ENCODE results near the gene TIMMDC1.
"Not testable (repeated sequence)": the region's sequence is repeated elsewhere in the genome, so short reads cannot be mapped to it uniquely, and the experiment has no call there.

TIMMDC1 gene

DNA sequence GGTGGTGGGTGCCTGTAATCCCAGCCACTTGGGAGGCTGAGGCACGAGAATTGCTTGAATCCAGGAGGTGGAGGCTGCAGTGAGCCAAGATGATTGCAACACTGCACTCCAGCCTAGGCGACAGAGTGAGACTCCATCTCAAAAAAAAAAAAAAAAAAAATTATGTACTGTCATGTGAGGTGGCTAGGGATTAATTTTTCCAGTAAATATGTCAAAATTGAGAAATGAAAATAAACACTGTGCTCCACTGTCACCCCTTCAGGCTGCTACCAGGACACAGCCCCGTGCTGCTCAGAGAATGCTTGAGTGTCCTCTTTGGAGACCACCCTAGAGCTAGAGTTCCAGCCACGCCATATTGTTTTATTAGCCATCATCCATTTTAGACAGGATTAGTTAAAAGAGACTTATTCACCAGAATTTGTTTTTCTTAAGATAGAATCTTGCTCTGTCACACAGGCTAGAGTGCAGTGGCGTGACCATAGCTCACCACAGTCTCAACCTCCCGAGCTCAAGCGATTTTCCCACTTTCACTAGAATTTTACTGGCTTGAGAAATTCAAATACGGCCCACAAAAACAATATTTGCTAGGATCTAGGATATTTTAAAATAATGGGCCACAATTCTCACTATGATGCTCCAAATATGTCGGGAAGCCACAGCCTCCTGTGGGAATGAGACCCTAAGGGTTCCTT, 60.4 kb downstream of the TIMMDC1 start:
- H3K4me1 ChIP-seq (ENCODE audit: control insufficient read depth, insufficient read depth, low read length) = no peaks in the 10 kb centered on the region
- no peak overlapping the region for H3K9ac ChIP-seq (ENCODE audit: low read depth, low read length)
- no peak overlapping the region for H3K4me3 ChIP-seq (ENCODE audit: low read depth, low read length)
- no peaks in the 10 kb centered on the region for H3K36me3 ChIP-seq (ENCODE audit: control insufficient read depth, insufficient read depth, low read length)
- no peaks in the 10 kb centered on the region for H3K27me3 ChIP-seq (ENCODE audit: control insufficient read depth, insufficient read depth, low read length)
- H3K9me3 ChIP-seq (ENCODE audit: control insufficient read depth, insufficient read depth, low read length) = no peaks in the 10 kb centered on the region

- H3K9me3 ChIP-seq (ENCODE audit: control insufficient read depth, insufficient read depth, low read length) = no peaks in the 10 kb centered on the region
- H3K4me3 ChIP-seq (ENCODE audit: low read depth, low read length) = no peak within 1 kb of the TSS
- H3K36me3 ChIP-seq (ENCODE audit: control insufficient read depth, insufficient read depth, low read length) = no peaks in the 10 kb centered on the region
- no peaks in the 10 kb centered on the region for H3K4me1 ChIP-seq (ENCODE audit: control insufficient read depth, insufficient read depth, low read length)
- no peaks in the 10 kb centered on the region for H3K27me3 ChIP-seq (ENCODE audit: control insufficient read depth, insufficient read depth, low read length)
- no peak within 1 kb of the TSS for H3K9ac ChIP-seq (ENCODE audit: low read depth, low read length)
Measured at GRCh38 chr3:119559441-119559963, 61.2 kb downstream of the TIMMDC1 start, which contains the start of gene CD80. TSS of gene CD80 (minus strand) at chr3:119559614. CDS start at chr3:119557728, 1,886 bp downstream.

GRCh38 chr3:119560160-119560559, 61.8 kb downstream of the TIMMDC1 start:
- Histone ChIP-seq H3K4me1 (ENCODE audit: control insufficient read depth, insufficient read depth, low read length) (no peaks in the 10 kb centered on the region), H3K9me3 (ENCODE audit: control insufficient read depth, insufficient read depth, low read length) (no peaks in the 10 kb centered on the region), H3K4me3 (ENCODE audit: low read depth, low read length) (no peak overlapping the region), H3K27me3 (ENCODE audit: control insufficient read depth, insufficient read depth, low read length) (no peaks in the 10 kb centered on the region), H3K36me3 (ENCODE audit: control insufficient read depth, insufficient read depth, low read length) (no peaks in the 10 kb centered on the region), H3K9ac (ENCODE audit: low read depth, low read length) (no peak overlapping the region)

DNA sequence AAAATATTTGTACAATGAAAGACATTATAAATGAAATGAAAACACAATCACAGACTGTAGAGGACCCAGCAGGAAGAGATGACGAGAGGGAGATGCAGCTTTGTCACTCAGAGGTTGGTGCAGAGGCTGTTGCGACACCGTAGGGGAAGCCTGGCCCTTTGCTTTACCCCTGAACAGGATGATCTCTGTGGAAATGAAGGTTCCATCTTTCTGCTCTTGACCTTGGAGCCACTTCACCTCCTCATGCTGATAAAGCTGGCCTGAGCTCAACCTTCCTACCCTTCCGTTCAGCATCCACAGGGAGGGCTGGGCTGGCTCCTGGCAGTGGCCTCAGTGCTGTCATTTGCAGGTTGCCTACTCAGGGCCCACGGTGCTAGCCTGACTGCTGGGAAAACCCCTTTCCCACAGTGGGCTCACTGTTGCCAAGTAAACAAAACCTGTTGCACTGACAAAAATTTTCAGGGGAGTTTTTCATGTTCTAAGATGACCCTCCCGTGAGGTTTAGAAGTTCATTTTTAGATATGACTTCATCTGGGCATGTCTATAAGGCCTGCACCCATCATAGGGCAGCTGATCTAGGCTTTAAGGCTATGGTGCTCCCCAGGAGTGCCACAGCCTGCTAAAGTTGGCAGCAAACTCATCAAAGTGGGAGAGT, 64.1 kb downstream of the TIMMDC1 start:
- Histone ChIP-seq H3K36me3 (ENCODE audit: control insufficient read depth, insufficient read depth, low read length) (no peaks in the 10 kb centered on the region), H3K9me3 (ENCODE audit: control insufficient read depth, insufficient read depth, low read length) (no peaks in the 10 kb centered on the region), H3K4me3 (ENCODE audit: low read depth, low read length) (no peak overlapping the region), H3K4me1 (ENCODE audit: control insufficient read depth, insufficient read depth, low read length) (no peaks in the 10 kb centered on the region), H3K9ac (ENCODE audit: low read depth, low read length) (no peak overlapping the region), H3K27me3 (ENCODE audit: control insufficient read depth, insufficient read depth, low read length) (no peaks in the 10 kb centered on the region)

- not testable (repeated sequence) for H3K27me3 ChIP-seq (ENCODE audit: control insufficient read depth, insufficient read depth, low read length); H3K9ac ChIP-seq (ENCODE audit: low read depth, low read length); H3K4me3 ChIP-seq (ENCODE audit: low read depth, low read length); H3K4me1 ChIP-seq (ENCODE audit: control insufficient read depth, insufficient read depth, low read length); H3K9me3 ChIP-seq (ENCODE audit: control insufficient read depth, insufficient read depth, low read length); H3K36me3 ChIP-seq (ENCODE audit: control insufficient read depth, insufficient read depth, low read length)
Measured at GRCh38 chr3:119563334-119563733, 65.0 kb downstream of the TIMMDC1 start.

GRCh38 chr3:119569156-119569555, 70.8 kb downstream of the TIMMDC1 start:
- Histone ChIP-seq H3K36me3 (ENCODE audit: control insufficient read depth, insufficient read depth, low read length) (no peaks in the 10 kb centered on the region), H3K4me3 (ENCODE audit: low read depth, low read length) (no peak overlapping the region), H3K9me3 (ENCODE audit: control insufficient read depth, insufficient read depth, low read length) (no peaks in the 10 kb centered on the region), H3K9ac (ENCODE audit: low read depth, low read length) (no peak overlapping the region), H3K4me1 (ENCODE audit: control insufficient read depth, insufficient read depth, low read length) (no peaks in the 10 kb centered on the region), H3K27me3 (ENCODE audit: control insufficient read depth, insufficient read depth, low read length) (peaks cover 2% of the 10 kb centered on the region)

GRCh38 chr3:119570229-119570628, 71.9 kb downstream of the TIMMDC1 start:
- H3K36me3 ChIP-seq (ENCODE audit: control insufficient read depth, insufficient read depth, low read length) = no peaks in the 10 kb centered on the region
- no peak overlapping the region for H3K9ac ChIP-seq (ENCODE audit: low read depth, low read length)
- peaks cover 2% of the 10 kb centered on the region for H3K27me3 ChIP-seq (ENCODE audit: control insufficient read depth, insufficient read depth, low read length)
- H3K4me1 ChIP-seq (ENCODE audit: control insufficient read depth, insufficient read depth, low read length) = no peaks in the 10 kb centered on the region
- H3K4me3 ChIP-seq (ENCODE audit: low read depth, low read length) = no peak overlapping the region
- H3K9me3 ChIP-seq (ENCODE audit: control insufficient read depth, insufficient read depth, low read length) = no peaks in the 10 kb centered on the region

DNA sequence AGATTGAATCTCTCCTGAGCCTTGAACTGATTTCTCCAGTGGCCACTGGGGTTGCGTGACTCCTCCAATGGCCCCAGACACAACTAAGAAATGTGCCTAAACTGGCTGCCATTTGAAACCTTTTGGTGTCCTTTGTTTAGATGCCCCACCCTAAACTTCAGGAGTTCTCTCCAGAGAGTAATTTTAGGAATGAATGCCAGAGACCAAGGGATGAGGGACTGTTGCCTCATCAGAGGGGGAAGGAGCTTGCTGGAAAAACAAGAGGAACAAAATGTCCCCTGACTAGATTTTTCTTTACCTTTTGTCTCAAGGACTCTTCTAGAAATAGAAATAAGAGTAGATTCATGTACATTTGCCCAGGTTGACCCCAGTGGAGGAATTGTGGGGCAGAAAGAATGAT, 72.9 kb downstream of the TIMMDC1 start:
- no peaks in the 10 kb centered on the region for H3K9me3 ChIP-seq (ENCODE audit: control insufficient read depth, insufficient read depth, low read length)
- no peaks in the 10 kb centered on the region for H3K36me3 ChIP-seq (ENCODE audit: control insufficient read depth, insufficient read depth, low read length)
- no peak overlapping the region for H3K4me3 ChIP-seq (ENCODE audit: low read depth, low read length)
- H3K9ac ChIP-seq (ENCODE audit: low read depth, low read length) = no peak overlapping the region
- no peaks in the 10 kb centered on the region for H3K4me1 ChIP-seq (ENCODE audit: control insufficient read depth, insufficient read depth, low read length)
- H3K27me3 ChIP-seq (ENCODE audit: control insufficient read depth, insufficient read depth, low read length) = peaks cover 2% of the 10 kb centered on the region

DNA sequence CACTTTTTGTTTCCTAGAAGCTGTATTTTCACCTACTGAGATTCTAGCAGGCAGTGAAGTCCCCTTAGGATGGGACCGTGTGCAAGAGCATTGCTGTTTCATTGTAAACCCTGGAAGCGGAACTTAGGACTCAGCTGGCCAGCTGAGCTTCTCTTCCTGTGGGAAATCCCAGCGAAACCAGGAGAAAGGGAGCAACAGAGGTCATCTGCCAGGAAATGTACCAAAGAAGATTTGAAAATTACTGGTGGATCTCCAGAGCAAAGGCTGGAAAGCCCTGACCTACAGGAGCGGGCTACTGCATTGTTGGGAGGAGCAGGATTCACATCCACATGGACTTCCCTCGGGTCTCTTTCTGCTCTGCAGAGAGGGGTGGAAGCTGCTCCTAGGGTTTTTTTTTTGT, 73.3 kb downstream of the TIMMDC1 start:
- peaks cover 2% of the 10 kb centered on the region for H3K27me3 ChIP-seq (ENCODE audit: control insufficient read depth, insufficient read depth, low read length)
- H3K36me3 ChIP-seq (ENCODE audit: control insufficient read depth, insufficient read depth, low read length) = no peaks in the 10 kb centered on the region
- no peaks in the 10 kb centered on the region for H3K9me3 ChIP-seq (ENCODE audit: control insufficient read depth, insufficient read depth, low read length)
- H3K9ac ChIP-seq (ENCODE audit: low read depth, low read length) = no peak overlapping the region
- no peaks in the 10 kb centered on the region for H3K4me1 ChIP-seq (ENCODE audit: control insufficient read depth, insufficient read depth, low read length)
- H3K4me3 ChIP-seq (ENCODE audit: low read depth, low read length) = no peak overlapping the region
